22Rv1 (cell line): Measurements from ENCODE around the gene TAL2.

Experiments
- CTCF ChIP-seq: fragments of 450-650 bp; IDR thresholded peaks from 2 replicates; pipeline ENCODE4 v1.5.1; 2017; ENCODE audit warnings: mild to moderate bottlenecking
- ZFX ChIP-seq: fragments of 450-650 bp; IDR thresholded peaks from 2 replicates; pipeline ENCODE4 v1.6.1; 2017; ENCODE audit warnings: antibody characterized with exemption, borderline replicate concordance

DNA sequence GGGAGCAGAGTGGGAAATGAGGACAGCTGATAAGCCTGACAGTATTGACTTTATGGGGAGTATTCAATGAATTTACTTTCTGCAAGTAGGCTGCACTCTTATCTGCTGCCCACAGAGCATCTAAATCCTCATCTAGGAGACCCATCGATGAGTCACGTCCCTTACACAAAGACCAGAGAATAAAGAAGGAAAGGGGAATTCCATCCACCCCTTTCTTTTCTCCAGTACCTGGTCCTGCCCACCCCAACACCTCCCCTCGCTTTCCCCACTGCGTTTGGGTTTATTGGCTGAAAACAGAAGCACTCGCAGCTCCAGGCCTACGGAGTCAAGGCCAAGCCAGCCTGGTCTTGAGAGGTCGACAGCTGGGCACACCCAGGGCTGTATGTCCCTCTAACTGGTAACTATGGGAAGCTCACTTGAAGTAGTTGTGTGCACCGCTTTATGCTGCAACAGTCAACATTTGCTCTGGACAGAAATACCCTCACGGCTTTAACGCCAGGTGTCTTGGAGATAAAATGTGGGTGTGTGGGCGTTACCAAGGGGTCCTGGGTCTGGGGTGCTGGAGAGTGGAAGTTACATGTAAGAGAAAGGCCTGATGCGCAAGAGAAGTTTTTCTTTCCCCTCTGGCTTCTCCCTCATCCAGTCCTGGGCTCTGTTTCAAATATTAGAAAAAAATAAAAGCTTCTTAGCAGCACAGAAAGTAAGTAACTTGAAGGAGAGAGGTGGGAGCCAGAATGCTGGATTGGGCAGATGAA is 14.5 kb upstream of the TAL2 start:
- TF ChIP-seq CTCF (no peak), ZFX (no peak)
